Measurements from ENCODE around the gene KLF5.
"Not testable (repeated sequence)": the region's sequence is repeated elsewhere in the genome, so short reads cannot be mapped to it uniquely, and the experiment has no call there.

The KLF5 gene

GRCh38 chr13:73058736-73059459, at the start of gene KLF5:
Gene KLF5 (plus strand): TSS chr13:73059005. CDS start chr13:73059328, 323 bp downstream.
- DNase-seq = peak; percentile 97

GRCh38 chr13:73011751-73012150, 47.1 kb upstream of the KLF5 start:
- DNase-seq = no peak

- DNase-seq = no peak
These were observed 43.0 kb upstream of the KLF5 start for GRCh38 chr13:73015805-73016204.

GRCh38 chr13:73018336-73018735, 40.5 kb upstream of the KLF5 start:
- no peak for DNase-seq

- DNase-seq = no peak
These were observed 33.4 kb upstream of the KLF5 start for GRCh38 chr13:73025217-73026012.

- DNase-seq = no peak
These were observed 23.9 kb upstream of the KLF5 start for GRCh38 chr13:73034901-73035300.

GRCh38 chr13:73035660-73036059, 23.1 kb upstream of the KLF5 start:
- no peak for DNase-seq

- no peak for DNase-seq
These were observed 22.2 kb upstream of the KLF5 start for GRCh38 chr13:73036566-73036965.

GRCh38 chr13:73038064-73038463, 20.7 kb upstream of the KLF5 start:
- DNase-seq = no peak

GRCh38 chr13:73039201-73040108, 19.4 kb upstream of the KLF5 start:
- DNase-seq = no peak

GRCh38 chr13:73040484-73040883, 18.3 kb upstream of the KLF5 start:
- DNase-seq = no peak

GRCh38 chr13:73040968-73041596, 17.7 kb upstream of the KLF5 start:
- no peak for DNase-seq

GRCh38 chr13:73045031-73045430, 13.8 kb upstream of the KLF5 start:
- no peak for DNase-seq

GRCh38 chr13:73048615-73049014, 10.2 kb upstream of the KLF5 start:
- not testable (repeated sequence) for DNase-seq

- no peak for DNase-seq
These were observed 4.1 kb upstream of the KLF5 start for GRCh38 chr13:73054712-73055111.

GRCh38 chr13:73055813-73056564, 2.8 kb upstream of the KLF5 start:
- no peak for DNase-seq

- no peak for DNase-seq
These were observed 2.2 kb upstream of the KLF5 start for GRCh38 chr13:73056565-73056962.

GRCh38 chr13:73057284-73058063, 1.3 kb upstream of the KLF5 start:
- no peak for DNase-seq

- no peak for DNase-seq
These were observed 816 bp upstream of the KLF5 start for GRCh38 chr13:73058064-73058313.

GRCh38 chr13:73058432-73058735, 421 bp upstream of the KLF5 start:
- no peak for DNase-seq

GRCh38 chr13:73059460-73060250, 850 bp downstream of the KLF5 start:
- DNase-seq = peak; percentile 41

Data from activated naive CD4-positive, alpha-beta T cell treated with anti-CD3 and anti-CD28 coated beads, Interleukin-2, amount 50 U/mL, for 16 hours (primary cell).